OCI-LY3 (cell line): ENCODE measurements around the gene COQ8B.

Source experiments
- CTCF ChIP-seq: fragments of 200-600, 300-600 bp; sonication (generic); IDR thresholded peaks from 2 replicates; pipeline ENCODE4 v1.5.1; 2014; ENCODE audit warnings: antibody characterized with exemption, low read length, low read depth
- EZH2phosphoT487 ChIP-seq: fragments of 200-600 bp; shearing (Covaris generic); IDR thresholded peaks from 2 replicates; pipeline ENCODE4 v1.6.1; 2018; ENCODE audit warnings: antibody characterized with exemption, mixed run types, low read depth

- TF ChIP-seq CTCF (no peak), EZH2phosphoT487 (no peak)
Observed at GRCh38 chr19:40709817-40710216, 6.9 kb downstream of the COQ8B start.
